NT2/D1 (cell line): Measurements from ENCODE around the gene INO80.

Experiments used
- DNase-seq: peaks from one replicate; pipeline ENCODE4 v3.0.0-alpha.2; 2011; ENCODE audit warnings: low read depth, low spot score
- H3K27me3 ChIP-seq: 2 replicates; pipeline ENCODE4 v1.6.0; 2011; ENCODE audit warnings: mild to moderate bottlenecking; ENCODE audit not compliant: insufficient read length, insufficient read depth
- H3K36me3 ChIP-seq: 2 replicates; pipeline ENCODE4 v1.6.1; 2011; ENCODE audit warnings: mild to moderate bottlenecking, low read length, mixed read lengths; ENCODE audit not compliant: insufficient read depth, insufficient read length
- H3K4me1 ChIP-seq: 2 replicates; pipeline ENCODE4 v1.5.1; 2011; ENCODE audit not compliant: insufficient read depth, insufficient read length
- H3K4me3 ChIP-seq: 2 replicates; pipeline ENCODE4 v1.5.1; 2011; ENCODE audit warnings: low read depth; ENCODE audit not compliant: insufficient read length
- H3K9ac ChIP-seq: 2 replicates; pipeline ENCODE4 v1.6.0; 2011; ENCODE audit warnings: low read depth; ENCODE audit not compliant: insufficient read length
- H3K9me3 ChIP-seq: 2 replicates; pipeline ENCODE4 v1.5.1; 2011; ENCODE audit warnings: mild to moderate bottlenecking, low read length; ENCODE audit not compliant: insufficient read depth
- SUZ12 ChIP-seq: IDR thresholded peaks from 2 replicates; pipeline ENCODE4 v1.6.1; 2011; ENCODE audit not compliant: insufficient read length, insufficient read depth; ENCODE audit errors: extremely low read depth
- YY1 ChIP-seq: IDR thresholded peaks from 2 replicates; pipeline ENCODE4 v1.6.1; 2011; ENCODE audit not compliant: insufficient read length, insufficient read depth
- ZNF274 ChIP-seq: IDR thresholded peaks from 2 replicates; pipeline ENCODE4 v1.6.1; 2011; ENCODE audit warnings: mild to moderate bottlenecking, low read depth, low read length

Gene INO80

GRCh38 chr15:41017066-41017735, 98.9 kb downstream of the INO80 start:
- H3K4me1 ChIP-seq = no peaks in the 10 kb centered on the region
- no peak overlapping the region for H3K4me3 ChIP-seq
- H3K36me3 ChIP-seq = peaks cover 50% of the 10 kb centered on the region
- no peaks in the 10 kb centered on the region for H3K9me3 ChIP-seq
- no peak overlapping the region for H3K9ac ChIP-seq
- H3K27me3 ChIP-seq = no peaks in the 10 kb centered on the region
- DNase-seq = no peak
- TF ChIP-seq SUZ12 = no peak
- no peak for TF ChIP-seq ZNF274
- no peak for TF ChIP-seq YY1

- Histone ChIP-seq H3K27me3 (no peaks in the 10 kb centered on the region), H3K9ac (no peak overlapping the region), H3K4me3 (no peak overlapping the region), H3K9me3 (no peaks in the 10 kb centered on the region), H3K4me1 (no peaks in the 10 kb centered on the region), H3K36me3 (peaks cover 40% of the 10 kb centered on the region)
- TF ChIP-seq SUZ12 (no peak), ZNF274 (no peak), YY1 (no peak)
- DNase-seq = no peak
Measured at GRCh38 chr15:41013691-41014414, 102.2 kb downstream of the INO80 start.

- Histone ChIP-seq H3K36me3 (peaks cover 28% of the 10 kb centered on the region), H3K9me3 (no peaks in the 10 kb centered on the region), H3K4me1 (no peaks in the 10 kb centered on the region), H3K4me3 (no peak overlapping the region), H3K9ac (no peak overlapping the region), H3K27me3 (no peaks in the 10 kb centered on the region)
- no peak for TF ChIP-seq SUZ12
- no peak for TF ChIP-seq YY1
- no peak for TF ChIP-seq ZNF274
- DNase-seq = no peak
Measured at GRCh38 chr15:41011055-41011815, 104.8 kb downstream of the INO80 start.

GRCh38 chr15:41010345-41010744, 105.7 kb downstream of the INO80 start:
- no peak for DNase-seq
- Histone ChIP-seq H3K36me3 (peaks cover 25% of the 10 kb centered on the region), H3K4me3 (no peak overlapping the region), H3K4me1 (no peaks in the 10 kb centered on the region), H3K9me3 (no peaks in the 10 kb centered on the region), H3K27me3 (no peaks in the 10 kb centered on the region), H3K9ac (no peak overlapping the region)
- TF ChIP-seq SUZ12 = no peak
- no peak for TF ChIP-seq YY1
- no peak for TF ChIP-seq ZNF274

- H3K9me3 ChIP-seq = no peaks in the 10 kb centered on the region
- no peak overlapping the region for H3K9ac ChIP-seq
- TF ChIP-seq YY1 (no peak), ZNF274 (no peak), SUZ12 (no peak)
- no peaks in the 10 kb centered on the region for H3K27me3 ChIP-seq
- no peak for DNase-seq
- peaks cover 27% of the 10 kb centered on the region for H3K36me3 ChIP-seq
- no peaks in the 10 kb centered on the region for H3K4me1 ChIP-seq
- no peak overlapping the region for H3K4me3 ChIP-seq
Measured at GRCh38 chr15:41006479-41006878, 109.6 kb downstream of the INO80 start.

GRCh38 chr15:41004490-41004889, 111.6 kb downstream of the INO80 start:
- H3K4me1 ChIP-seq = no peaks in the 10 kb centered on the region
- peaks cover 35% of the 10 kb centered on the region for H3K36me3 ChIP-seq
- no peak for DNase-seq
- H3K9me3 ChIP-seq = no peaks in the 10 kb centered on the region
- H3K4me3 ChIP-seq = no peak overlapping the region
- no peaks in the 10 kb centered on the region for H3K27me3 ChIP-seq
- no peak overlapping the region for H3K9ac ChIP-seq
- TF ChIP-seq ZNF274 = no peak
- no peak for TF ChIP-seq YY1
- no peak for TF ChIP-seq SUZ12

GRCh38 chr15:41001524-41002214, 114.4 kb downstream of the INO80 start:
- Histone ChIP-seq H3K36me3 (peaks cover 44% of the 10 kb centered on the region), H3K27me3 (no peaks in the 10 kb centered on the region), H3K4me1 (no peaks in the 10 kb centered on the region), H3K9ac (no peak overlapping the region), H3K4me3 (no peak overlapping the region), H3K9me3 (no peaks in the 10 kb centered on the region)
- TF ChIP-seq YY1 = no peak
- TF ChIP-seq SUZ12 = no peak
- no peak for TF ChIP-seq ZNF274
- DNase-seq = no peak
